ENCODE data around the gene UGT1A4.

The UGT1A4 gene

GRCh38 chr2:233817995-233818638 lies 99.6 kb downstream of the UGT1A4 start:
- DNase-seq = no peak
- Mint-ChIP-seq H3K4me3 (no peak overlapping the region), H3K4me1 (peaks cover 6% of the 10 kb centered on the region), H3K27ac (peak overlapping the region in 1 of 2 donors; percentile 91), H3K9me3 (no peaks in the 10 kb centered on the region), H3K27me3 (peaks cover 23% of the 10 kb centered on the region)
- no peak for ATAC-seq

- H3K27me3 Mint-ChIP-seq = peaks cover 23% of the 10 kb centered on the region
- H3K9me3 Mint-ChIP-seq = no peaks in the 10 kb centered on the region
- no peak overlapping the region for H3K4me3 Mint-ChIP-seq
- ATAC-seq (no peak), DNase-seq (no peak)
- no peak overlapping the region for H3K27ac Mint-ChIP-seq
- peaks cover 6% of the 10 kb centered on the region for H3K4me1 Mint-ChIP-seq
Observed at GRCh38 chr2:233818639-233819621, 100.4 kb downstream of the UGT1A4 start.

- no peak overlapping the region for H3K4me3 Mint-ChIP-seq
- ATAC-seq (no peak), DNase-seq (no peak)
- peaks cover 6% of the 10 kb centered on the region for H3K4me1 Mint-ChIP-seq
- H3K27me3 Mint-ChIP-seq = peaks cover 23% of the 10 kb centered on the region
- no peaks in the 10 kb centered on the region for H3K9me3 Mint-ChIP-seq
- H3K27ac Mint-ChIP-seq = no peak overlapping the region
Observed at GRCh38 chr2:233819884-233820773, 101.6 kb downstream of the UGT1A4 start.

- DNase-seq (no peak), ATAC-seq (no peak)
- no peak overlapping the region for H3K4me3 Mint-ChIP-seq
- H3K4me1 Mint-ChIP-seq = peaks cover 6% of the 10 kb centered on the region
- H3K27me3 Mint-ChIP-seq = peaks cover 18% of the 10 kb centered on the region
- H3K9me3 Mint-ChIP-seq = no peaks in the 10 kb centered on the region
- H3K27ac Mint-ChIP-seq = no peak overlapping the region
Observed at GRCh38 chr2:233820774-233821105, 102.2 kb downstream of the UGT1A4 start.

GRCh38 chr2:233821196-233821595 lies 102.7 kb downstream of the UGT1A4 start:
- ATAC-seq (no peak), DNase-seq (no peak)
- H3K27me3 Mint-ChIP-seq = peaks cover 13% of the 10 kb centered on the region
- no peak overlapping the region for H3K4me3 Mint-ChIP-seq
- no peak overlapping the region for H3K27ac Mint-ChIP-seq
- no peaks in the 10 kb centered on the region for H3K9me3 Mint-ChIP-seq
- H3K4me1 Mint-ChIP-seq = peaks cover 6% of the 10 kb centered on the region

GRCh38 chr2:233821709-233822100 lies 103.2 kb downstream of the UGT1A4 start:
- Mint-ChIP-seq H3K4me3 (no peak overlapping the region), H3K27me3 (peaks cover 8% of the 10 kb centered on the region), H3K27ac (no peak overlapping the region), H3K9me3 (no peaks in the 10 kb centered on the region), H3K4me1 (peaks cover 6% of the 10 kb centered on the region)
- DNase-seq (no peak), ATAC-seq (no peak)

GRCh38 chr2:233822101-233822771 lies 103.7 kb downstream of the UGT1A4 start:
- H3K27ac Mint-ChIP-seq = no peak overlapping the region
- H3K27me3 Mint-ChIP-seq = peaks cover 3% of the 10 kb centered on the region
- no peak overlapping the region for H3K4me3 Mint-ChIP-seq
- H3K4me1 Mint-ChIP-seq = peaks cover 2% of the 10 kb centered on the region
- ATAC-seq = no peak
- no peaks in the 10 kb centered on the region for H3K9me3 Mint-ChIP-seq
- DNase-seq = no peak

Measured in stimulated activated naive CD8-positive, alpha-beta T cell treated with anti-CD3 and anti-CD28 coated beads, Interleukin-15, amount 100 ng/mL, for 72 hours (primary cell).